CD14-positive monocyte (primary cell): ENCODE measurements around the gene CDC37L1. TPM values are rescaled to one million over a fixed set of nuclear protein-coding genes. Genes with fewer than 3 reads are reported as not detected.

Experiments
- DNase-seq, 3 donors: peaks; one replicate each; pipeline ENCODE4 v3.0.0-alpha.2; 2011 to 2022
- H2AFZ ChIP-seq: 2 replicates; pipeline ENCODE4 v1.6.0; 2012; ENCODE audit warnings: mild to moderate bottlenecking, low read depth, low read length, inconsistent platforms; ENCODE audit not compliant: insufficient read depth, poor library complexity, severe bottlenecking
- H3K27ac ChIP-seq, 2 donors: 1 replicate in 1 of 2; 2 replicates in 1 of 2; pipeline ENCODE4 v1.5.1; 2012 to 2013; ENCODE audit warnings: low read length in 2 of 2, control low read depth in 1 of 2, inconsistent platforms in 1 of 2, low read depth in 1 of 2, mild to moderate bottlenecking in 1 of 2
- H3K27me3 ChIP-seq, 2 donors: one replicate each; pipeline versions ENCODE4 v1.6.0 to v1.6.1; 2011 to 2013; ENCODE audit warnings: low read length in 2 of 2; ENCODE audit not compliant: control insufficient read depth in 2 of 2, insufficient read depth in 2 of 2
- H3K36me3 ChIP-seq, 2 donors: replicated peaks in 1 of 2; 1 replicate in 1 of 2; 2 replicates in 1 of 2; pipeline versions ENCODE4 v1.5.1 to v1.6.1; 2012 to 2013; ENCODE audit warnings: low read length in 2 of 2, control low read depth in 1 of 2, inconsistent platforms in 1 of 2, mild to moderate bottlenecking in 1 of 2; ENCODE audit not compliant: insufficient read depth in 2 of 2, control insufficient read depth in 1 of 2
- H3K4me1 ChIP-seq, 2 donors: 1 replicate in 1 of 2; 2 replicates in 1 of 2; pipeline versions ENCODE4 v1.5.1 to v1.6.1; 2012 to 2013; ENCODE audit warnings: low read length in 2 of 2, control low read depth in 1 of 2, inconsistent platforms in 1 of 2, mild to moderate bottlenecking in 1 of 2, moderate library complexity in 1 of 2; ENCODE audit not compliant: insufficient read depth in 2 of 2, control insufficient read depth in 1 of 2
- H3K4me2 ChIP-seq: replicated peaks from 2 replicates; pipeline ENCODE3; 2012; ENCODE audit warnings: low read length, moderate library complexity, mild to moderate bottlenecking; ENCODE audit not compliant: poor library complexity, severe bottlenecking; ENCODE audit errors: extremely low read depth
- H3K4me3 ChIP-seq, 3 experiments: fragments of 200-600 bp in 1 of 3; sonication (generic) in 1 of 3; replicated peaks in 1 of 3; 1 replicate in 2 of 3; 2 replicates in 1 of 3; pipeline ENCODE4 v1.5.1; 2011 to 2013; ENCODE audit warnings: low read length in 3 of 3, mild to moderate bottlenecking in 3 of 3, control low read depth in 2 of 3, low read depth in 2 of 3, inconsistent platforms in 1 of 3, moderate library complexity in 1 of 3
- H3K79me2 ChIP-seq: 2 replicates; pipeline ENCODE4 v1.6.0; 2012; ENCODE audit warnings: mild to moderate bottlenecking, control low read depth, inconsistent platforms, low read length, moderate library complexity; ENCODE audit not compliant: insufficient read depth
- H3K9ac ChIP-seq: 2 replicates; pipeline ENCODE4 v1.6.0; 2017; ENCODE audit warnings: low read length, mild to moderate bottlenecking; ENCODE audit not compliant: insufficient read depth, poor library complexity, severe bottlenecking
- H3K9me3 ChIP-seq, 2 donors: replicated peaks in 1 of 2; 1 replicate in 1 of 2; 2 replicates in 1 of 2; pipeline versions ENCODE4 v1.5.1 to v1.6.1; 2012 to 2013; ENCODE audit warnings: low read length in 2 of 2, control low read depth in 1 of 2; ENCODE audit not compliant: control insufficient read depth in 1 of 2, insufficient read depth in 1 of 2
- H4K20me1 ChIP-seq: 2 replicates; pipeline ENCODE4 v1.6.0; 2012; ENCODE audit warnings: mild to moderate bottlenecking, low read length, control low read depth, moderate library complexity; ENCODE audit not compliant: insufficient read depth
- H3K27ac Mint-ChIP-seq, 7 donors: one replicate each; pipeline ENCODE4 v1.8.0; 2020; ENCODE audit warnings: mild to moderate bottlenecking in 7 of 7, mixed read lengths in 7 of 7, moderate library complexity in 6 of 7, inconsistent platforms in 2 of 7
- H3K27me3 Mint-ChIP-seq, 3 donors: one replicate each; pipeline ENCODE4 v1.8.0; 2021 to 2022; ENCODE audit warnings: low read depth in 3 of 3, mild to moderate bottlenecking in 3 of 3, mixed read lengths in 3 of 3, moderate library complexity in 3 of 3, inconsistent platforms in 1 of 3
- H3K36me3 Mint-ChIP-seq, 2 donors: one replicate each; pipeline ENCODE4 v1.8.0; 2020; ENCODE audit warnings: mixed read lengths in 2 of 2, inconsistent platforms in 1 of 2, mild to moderate bottlenecking in 1 of 2
- H3K4me1 Mint-ChIP-seq: one replicate; pipeline ENCODE4 v1.8.0; 2020; ENCODE audit warnings: mild to moderate bottlenecking, mixed read lengths
- H3K4me3 Mint-ChIP-seq, 2 donors: one replicate each; pipeline ENCODE4 v1.8.0; 2020; ENCODE audit warnings: mild to moderate bottlenecking in 2 of 2, mixed read lengths in 2 of 2, moderate library complexity in 1 of 2
- H3K9me3 Mint-ChIP-seq, 7 donors: one replicate each; pipeline ENCODE4 v1.8.0; 2020 to 2022; ENCODE audit warnings: mixed read lengths in 7 of 7, mild to moderate bottlenecking in 6 of 7, moderate library complexity in 6 of 7, inconsistent platforms in 2 of 7
- WGBS: methylation state at CpG from one replicate; pipeline ENCODE4 v1.1.5; 2013; ENCODE audit warnings: missing lambda C conversion rate; ENCODE audit not compliant: insufficient coverage; 5-methylcytosine and 5-hydroxymethylcytosine counted together
- intact Hi-C, 2 donors: fragments of 100-400 bp; cut with micrococcal nuclease; formaldehyde crosslinking; loops; one replicate each; pipeline versions ENCODE4 v1.15.0 to v1.15.1; 2023
- polyA plus RNA-seq, 3 donors: library from polyadenylated mRNA; depleted of rRNA in 1 of 3; unstranded in 2 of 3; stranded (reverse) in 1 of 3; fragments of 300-500 nt in 2 of 3; fragments of >200 nt in 1 of 3; fragmentation: Illumina TruSeq in 2 of 3; gene quantifications; 1 replicate in 2 of 3; 2 replicates in 1 of 3; pipeline ENCODE4 v1.2.3, GENCODE V29; 2012 to 2021
- TF ChIP-seq, protein P1 (sequence below): fragments of 200-600 bp; IDR thresholded peaks from one replicate; pipeline ENCODE4 v1.8.0; 2022; ENCODE audit warnings: antibody characterized with exemption, mild to moderate bottlenecking

CDC37L1 gene
- polyA plus RNA-seq, 3 donors = 2.8 to 4.4 (median 2.8) TPM

DNA sequence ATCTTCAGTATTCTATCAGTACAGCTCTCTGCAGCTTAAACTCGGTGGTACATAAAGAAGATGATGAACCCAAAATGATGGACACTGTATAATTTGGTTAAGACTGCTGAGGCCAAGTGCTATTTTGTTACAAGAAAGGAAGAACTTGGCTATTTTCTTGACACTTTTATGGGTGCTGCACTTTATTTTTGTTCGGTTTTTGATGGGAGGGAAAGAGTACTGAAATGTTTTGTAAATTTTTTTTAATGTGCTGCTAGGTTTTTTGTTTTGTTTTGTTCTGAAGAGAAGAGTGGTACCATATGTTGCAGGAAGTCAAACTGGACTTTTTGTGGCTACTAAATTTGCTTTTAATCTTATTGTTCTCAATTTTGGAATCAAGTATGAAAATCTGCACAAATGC, 26.7 kb downstream of the CDC37L1 start:
- H3K36me3 ChIP-seq = peaks cover 34 to 64% of the 10 kb centered on the region in 2 donors
- Mint-ChIP-seq H3K4me3 (no peak overlapping the region), H3K27me3 (no peaks in the 10 kb centered on the region), H3K4me1 (no peaks in the 10 kb centered on the region), H3K9me3 (no peaks in the 10 kb centered on the region), H3K27ac (peak overlapping the region in 1 of 7 donors; percentile 43), H3K36me3 (peaks cover 38 to 48% of the 10 kb centered on the region in 2 donors)
- TF ChIP-seq, protein P1, sequence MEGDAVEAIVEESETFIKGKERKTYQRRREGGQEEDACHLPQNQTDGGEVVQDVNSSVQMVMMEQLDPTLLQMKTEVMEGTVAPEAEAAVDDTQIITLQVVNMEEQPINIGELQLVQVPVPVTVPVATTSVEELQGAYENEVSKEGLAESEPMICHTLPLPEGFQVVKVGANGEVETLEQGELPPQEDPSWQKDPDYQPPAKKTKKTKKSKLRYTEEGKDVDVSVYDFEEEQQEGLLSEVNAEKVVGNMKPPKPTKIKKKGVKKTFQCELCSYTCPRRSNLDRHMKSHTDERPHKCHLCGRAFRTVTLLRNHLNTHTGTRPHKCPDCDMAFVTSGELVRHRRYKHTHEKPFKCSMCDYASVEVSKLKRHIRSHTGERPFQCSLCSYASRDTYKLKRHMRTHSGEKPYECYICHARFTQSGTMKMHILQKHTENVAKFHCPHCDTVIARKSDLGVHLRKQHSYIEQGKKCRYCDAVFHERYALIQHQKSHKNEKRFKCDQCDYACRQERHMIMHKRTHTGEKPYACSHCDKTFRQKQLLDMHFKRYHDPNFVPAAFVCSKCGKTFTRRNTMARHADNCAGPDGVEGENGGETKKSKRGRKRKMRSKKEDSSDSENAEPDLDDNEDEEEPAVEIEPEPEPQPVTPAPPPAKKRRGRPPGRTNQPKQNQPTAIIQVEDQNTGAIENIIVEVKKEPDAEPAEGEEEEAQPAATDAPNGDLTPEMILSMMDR = no peak
- no peak overlapping the region for H2AFZ ChIP-seq
- 100% methylated on average over 2 of the region's 2 CpGs for WGBS
- H4K20me1 ChIP-seq = no peaks in the 10 kb centered on the region
- no peak overlapping the region for H3K9ac ChIP-seq
- H3K4me1 ChIP-seq = no peaks in the 10 kb centered on the region
- H3K4me2 ChIP-seq = no peak overlapping the region
- intact Hi-C loops = no loop called here
- no peak overlapping the region for H3K4me3 ChIP-seq
- no peak overlapping the region for H3K27ac ChIP-seq
- no peaks in the 10 kb centered on the region for H3K27me3 ChIP-seq
- H3K9me3 ChIP-seq = no peaks in the 10 kb centered on the region
- no peaks in the 10 kb centered on the region for H3K79me2 ChIP-seq
- no peak for DNase-seq

DNA sequence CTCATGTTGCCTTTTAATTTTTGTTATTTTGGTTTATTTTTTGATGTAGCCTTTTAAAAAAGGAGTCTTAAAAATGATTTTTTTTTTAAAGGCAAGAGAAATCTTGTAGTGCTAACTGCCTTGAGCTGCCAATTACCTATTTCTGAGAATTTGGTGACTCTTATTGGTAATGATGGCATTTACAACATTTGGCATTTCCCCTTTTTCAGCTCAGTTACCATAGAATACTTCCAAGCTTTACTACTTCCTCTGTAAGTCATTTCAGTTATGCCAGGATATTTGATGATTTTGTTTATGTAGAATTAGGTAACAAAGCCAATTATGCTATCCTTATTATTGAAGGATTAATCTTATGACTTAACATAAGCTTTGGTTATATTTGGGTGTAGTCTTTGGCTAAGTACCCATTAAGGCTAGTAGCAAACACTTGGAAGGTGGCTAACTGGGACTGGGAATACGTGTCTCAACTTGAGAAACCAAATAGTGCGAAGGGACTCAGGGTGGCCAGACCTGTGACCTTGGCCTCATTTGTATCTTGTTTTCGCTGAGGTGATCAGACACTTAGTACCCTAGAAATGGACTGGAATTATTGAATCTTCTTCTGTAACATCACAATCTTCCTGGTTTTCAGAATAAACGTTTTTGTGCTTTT, 27.7 kb downstream of the CDC37L1 start:
- Histone ChIP-seq H3K4me2 (no peak overlapping the region), H3K36me3 (peaks cover 28 to 60% of the 10 kb centered on the region in 2 donors), H3K4me3 (no peak overlapping the region), H2AFZ (no peak overlapping the region), H4K20me1 (no peaks in the 10 kb centered on the region), H3K9me3 (no peaks in the 10 kb centered on the region), H3K9ac (no peak overlapping the region), H3K27ac (no peak overlapping the region), H3K79me2 (no peaks in the 10 kb centered on the region), H3K27me3 (no peaks in the 10 kb centered on the region), H3K4me1 (no peaks in the 10 kb centered on the region)
- Mint-ChIP-seq H3K36me3 (peaks cover 31 to 41% of the 10 kb centered on the region in 2 donors), H3K27ac (no peak overlapping the region), H3K4me3 (no peak overlapping the region), H3K4me1 (no peaks in the 10 kb centered on the region), H3K9me3 (no peaks in the 10 kb centered on the region), H3K27me3 (no peaks in the 10 kb centered on the region)
- TF ChIP-seq, protein P1 = no peak
- intact Hi-C loops = no loop called here
- WGBS = 100% methylated on average over 2 of the region's 4 CpGs
- DNase-seq = no peak
